HFFc6 (cell line): Measurements from ENCODE around the gene RAB27A. TPM values are rescaled to one million over a fixed set of nuclear protein-coding genes. Genes with fewer than 3 reads are reported as not detected.

ENCODE experiments used
- DNase-seq: peaks from one replicate; pipeline ENCODE4 v3.0.0-alpha.2; 2018
- H3K27ac Mint-ChIP-seq: 2 replicates; pipeline ENCODE4 v1.8.0; 2020; ENCODE audit warnings: mild to moderate bottlenecking, mixed read lengths
- H3K27me3 Mint-ChIP-seq: 2 replicates; pipeline ENCODE4 v1.8.0; 2021; ENCODE audit warnings: mild to moderate bottlenecking, moderate library complexity, mixed read lengths; ENCODE audit not compliant: insufficient read depth
- H3K36me3 Mint-ChIP-seq: 2 replicates; pipeline ENCODE4 v1.8.0; 2021; ENCODE audit warnings: low read depth, mixed read lengths
- H3K4me1 Mint-ChIP-seq: 2 replicates; pipeline ENCODE4 v1.8.0; 2020; ENCODE audit warnings: low read depth, mixed read lengths
- H3K4me3 Mint-ChIP-seq: 2 replicates; pipeline ENCODE4 v1.8.0; 2020; ENCODE audit warnings: mild to moderate bottlenecking, moderate library complexity, mixed read lengths
- H3K9me3 Mint-ChIP-seq: 2 replicates; pipeline ENCODE4 v1.8.0; 2020; ENCODE audit warnings: mild to moderate bottlenecking, mixed read lengths
- CTCF ChIP-seq: fragments of 200-600 bp; sonication (generic); IDR thresholded peaks from 2 replicates; pipeline ENCODE4 v1.5.0; 2021; ENCODE audit warnings: antibody characterized with exemption, mild to moderate bottlenecking
- total RNA-seq, 6 experiments: library from RNA; stranded (reverse); fragmentation: NEBNext Ultra II Directional; extraction: Animal tissue kit (Norgen Biotek cat#: 25700); gene quantifications; 2 replicates in 1 of 6; 3 replicates in 5 of 6; pipeline ENCODE4 v1.2.3, GENCODE V29; 2021

The RAB27A gene
- total RNA-seq, 6 experiments from 2014 or later: 6.9 to 13.7 (median 13.0) TPM

GRCh38 chr15:55241186-55241585, 48.4 kb downstream of the RAB27A start:
- no peak for TF ChIP-seq CTCF
- Mint-ChIP-seq H3K4me3 (no peak overlapping the region), H3K4me1 (peaks cover 14% of the 10 kb centered on the region), H3K27me3 (no peaks in the 10 kb centered on the region), H3K36me3 (no peaks in the 10 kb centered on the region), H3K27ac (no peak overlapping the region), H3K9me3 (no peaks in the 10 kb centered on the region)
- no peak for DNase-seq

- no peak for TF ChIP-seq CTCF
Observed at GRCh38 chr15:55240125-55240760, 49.4 kb downstream of the RAB27A start.

GRCh38 chr15:55239440-55240124, 50.0 kb downstream of the RAB27A start:
- DNase-seq: no peak
- H3K27ac Mint-ChIP-seq: no peak overlapping the region
- no peaks in the 10 kb centered on the region for H3K36me3 Mint-ChIP-seq
- H3K4me1 Mint-ChIP-seq: peaks cover 14% of the 10 kb centered on the region
- H3K9me3 Mint-ChIP-seq: no peaks in the 10 kb centered on the region
- TF ChIP-seq CTCF: no peak
- no peak overlapping the region for H3K4me3 Mint-ChIP-seq
- H3K27me3 Mint-ChIP-seq: no peaks in the 10 kb centered on the region

More at GRCh38 chr15:55240125-55240760, 49.4 kb downstream of the RAB27A start:
- no peak for DNase-seq
- Mint-ChIP-seq H3K4me3 (no peak overlapping the region), H3K9me3 (no peaks in the 10 kb centered on the region), H3K27me3 (no peaks in the 10 kb centered on the region), H3K36me3 (no peaks in the 10 kb centered on the region), H3K27ac (no peak overlapping the region), H3K4me1 (peaks cover 14% of the 10 kb centered on the region)

- Mint-ChIP-seq H3K4me1 (peaks cover 14% of the 10 kb centered on the region), H3K27me3 (no peaks in the 10 kb centered on the region), H3K36me3 (no peaks in the 10 kb centered on the region), H3K4me3 (no peak overlapping the region), H3K27ac (no peak overlapping the region), H3K9me3 (no peaks in the 10 kb centered on the region)
- TF ChIP-seq CTCF: no peak
- no peak for DNase-seq
Observed at GRCh38 chr15:55238877-55239276, 50.7 kb downstream of the RAB27A start.

- no peaks in the 10 kb centered on the region for H3K36me3 Mint-ChIP-seq
Observed at GRCh38 chr15:55237219-55238130, 52.1 kb downstream of the RAB27A start.

More at GRCh38 chr15:55237219-55238130, 52.1 kb downstream of the RAB27A start:
- H3K4me1 Mint-ChIP-seq: peaks cover 10% of the 10 kb centered on the region
- H3K27ac Mint-ChIP-seq: no peak overlapping the region
- no peak for DNase-seq
- no peak overlapping the region for H3K4me3 Mint-ChIP-seq
- no peak for TF ChIP-seq CTCF
- no peaks in the 10 kb centered on the region for H3K9me3 Mint-ChIP-seq
- no peaks in the 10 kb centered on the region for H3K27me3 Mint-ChIP-seq
